Fibroblast of lung (primary cell): ENCODE data around the gene CAPSL.

Experiments used
- EZH2 ChIP-seq: IDR thresholded peaks from 2 replicates; pipeline ENCODE4 v1.5.1; 2012; ENCODE audit warnings: low read length, control low read depth, mild to moderate bottlenecking; ENCODE audit errors: missing control alignments
- TF ChIP-seq, protein P1 (sequence below), 2 donors: IDR thresholded peaks in 1 of 2; conservative IDR thresholded peaks in 1 of 2; 1 replicate in 1 of 2; 2 replicates in 1 of 2; pipeline ENCODE4 v1.5.1; 2011 to 2012; ENCODE audit warnings: low read length in 2 of 2, control low read depth in 1 of 2, inconsistent platforms in 1 of 2, low read depth in 1 of 2, mild to moderate bottlenecking in 1 of 2

DNA sequence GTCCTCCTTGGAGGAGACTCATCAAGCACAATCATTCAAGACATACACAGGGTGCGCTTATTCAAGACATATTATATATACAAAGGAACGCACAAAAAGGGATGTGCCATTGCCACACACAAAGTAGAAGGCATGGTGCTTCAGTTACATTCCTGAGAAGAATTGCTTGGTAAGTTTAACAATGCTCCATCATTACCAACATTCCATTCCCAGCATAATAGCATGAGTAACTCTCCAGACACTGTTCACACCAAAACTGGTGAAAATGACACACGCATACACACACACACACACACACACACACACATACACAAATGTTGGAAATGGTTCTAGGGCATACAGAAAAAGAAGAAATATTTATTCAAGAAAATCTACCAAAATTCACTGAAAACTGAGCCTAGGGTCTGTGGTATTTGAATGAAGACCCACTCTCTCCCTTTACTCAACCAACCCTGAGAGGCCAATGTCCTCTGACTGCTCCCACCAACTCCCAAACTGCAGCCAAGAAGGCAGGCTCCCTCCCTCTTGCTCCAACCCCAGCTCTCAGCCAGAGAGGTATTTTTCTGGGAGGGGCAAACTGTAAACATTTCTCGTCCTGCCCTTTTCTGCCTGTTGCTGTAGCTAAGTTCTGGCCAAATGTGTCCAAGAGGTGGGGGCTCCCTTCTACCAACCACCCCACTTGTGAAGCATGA is 32.9 kb upstream of the CAPSL start:
- TF ChIP-seq, protein P1, sequence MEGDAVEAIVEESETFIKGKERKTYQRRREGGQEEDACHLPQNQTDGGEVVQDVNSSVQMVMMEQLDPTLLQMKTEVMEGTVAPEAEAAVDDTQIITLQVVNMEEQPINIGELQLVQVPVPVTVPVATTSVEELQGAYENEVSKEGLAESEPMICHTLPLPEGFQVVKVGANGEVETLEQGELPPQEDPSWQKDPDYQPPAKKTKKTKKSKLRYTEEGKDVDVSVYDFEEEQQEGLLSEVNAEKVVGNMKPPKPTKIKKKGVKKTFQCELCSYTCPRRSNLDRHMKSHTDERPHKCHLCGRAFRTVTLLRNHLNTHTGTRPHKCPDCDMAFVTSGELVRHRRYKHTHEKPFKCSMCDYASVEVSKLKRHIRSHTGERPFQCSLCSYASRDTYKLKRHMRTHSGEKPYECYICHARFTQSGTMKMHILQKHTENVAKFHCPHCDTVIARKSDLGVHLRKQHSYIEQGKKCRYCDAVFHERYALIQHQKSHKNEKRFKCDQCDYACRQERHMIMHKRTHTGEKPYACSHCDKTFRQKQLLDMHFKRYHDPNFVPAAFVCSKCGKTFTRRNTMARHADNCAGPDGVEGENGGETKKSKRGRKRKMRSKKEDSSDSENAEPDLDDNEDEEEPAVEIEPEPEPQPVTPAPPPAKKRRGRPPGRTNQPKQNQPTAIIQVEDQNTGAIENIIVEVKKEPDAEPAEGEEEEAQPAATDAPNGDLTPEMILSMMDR (conservative IDR thresholded peaks at IDR 0.05 in 1 of 2, IDR thresholded peaks at IDR 0.05 in 1 of 2; ENCODE audit: low read depth in 1 of 2, low read length in 2 of 2), result no peak
- no peak for TF ChIP-seq EZH2
